Upper lobe of left lung (tissue), 6 donors: ENCODE measurements around the gene GABBR2. TPM values are rescaled to one million over a fixed set of nuclear protein-coding genes. Genes with fewer than 3 reads are reported as not detected.

Source experiments
- ATAC-seq, 2 donors: fragments of 200-7000 bp; cut with Tn5 transposase; one replicate each; pipeline ENCODE4 v1.9.1; 2022; ENCODE audit warnings: mild to moderate bottlenecking in 2 of 2, moderate library complexity in 2 of 2; ENCODE audit not compliant: low FRiP score in 2 of 2
- DNase-seq, 2 donors: peaks; one replicate each; pipeline ENCODE4 v3.0.0-alpha.2; 2019 to 2020
- H3K27ac ChIP-seq, 4 donors: fragments of 200-600 bp; sonication (generic); one replicate each; pipeline ENCODE4 v1.5.1; 2016 to 2019
- H3K27me3 ChIP-seq, 4 donors: fragments of 200-600 bp; sonication (generic); one replicate each; pipeline ENCODE4 v1.5.1; 2017 to 2019
- H3K36me3 ChIP-seq, 4 donors: fragments of 200-600 bp; sonication (generic); one replicate each; pipeline ENCODE4 v1.5.1; 2016 to 2019
- H3K4me1 ChIP-seq, 4 donors: fragments of 200-600 bp; sonication (generic); one replicate each; pipeline ENCODE4 v1.5.1; 2018 to 2019
- H3K4me3 ChIP-seq, 4 donors: fragments of 200-600 bp; sonication (generic); one replicate each; pipeline ENCODE4 v1.5.1; 2017 to 2019; ENCODE audit warnings: mild to moderate bottlenecking in 2 of 4, moderate library complexity in 1 of 4
- H3K9me3 ChIP-seq, 4 donors: fragments of 200-600 bp; sonication (generic); one replicate each; pipeline ENCODE4 v1.5.1; 2018 to 2019
- EP300 ChIP-seq, 4 donors: sonication (generic); formaldehyde crosslinking; IDR thresholded peaks; one replicate each; pipeline ENCODE4 v1.5.1; 2017; ENCODE audit warnings: antibody characterized with exemption in 4 of 4, control low read depth in 2 of 4
- POLR2A ChIP-seq, 4 donors: fragments of 450-650 bp; IDR thresholded peaks; one replicate each; pipeline ENCODE4 v1.5.1; 2016 to 2017; ENCODE audit warnings: antibody characterized with exemption in 4 of 4, mild to moderate bottlenecking in 2 of 4
- POLR2AphosphoS5 ChIP-seq, 2 donors: sonication (generic); formaldehyde crosslinking; IDR thresholded peaks; one replicate each; pipeline ENCODE4 v1.5.1; 2017; ENCODE audit warnings: antibody characterized with exemption in 2 of 2
- whole genome bisulfite sequencing, 2 donors: methylation state at CpG; one replicate each; pipeline ENCODE4 v1.1.5; 2017 to 2018; 5-methylcytosine and 5-hydroxymethylcytosine counted together
- total RNA-seq, 6 donors: library from RNA; depleted of rRNA in 4 of 6; stranded (reverse); fragments of >200 nt in 4 of 6; gene quantifications; one replicate each; pipeline versions ENCODE4 v1.1.0 to v1.2.1, GENCODE V29; 2016 to 2021
- TF ChIP-seq, protein P1 (sequence below), 6 experiments: fragments of 450-650 bp in 4 of 6; fragments of 200-600 bp in 2 of 6; sonication (generic) in 2 of 6; IDR thresholded peaks; one replicate each; pipeline ENCODE4 v1.5.1; 2016 to 2019; ENCODE audit warnings: antibody characterized with exemption in 6 of 6
- donor health status: DM: no; HTN: no; CAD: no; lungs with moderate emphysema.
- donor health status: DM: no; HTN: yes; CAD: no; lungs with severe emphysema.

The GABBR2 gene
- total RNA-seq, 6 donors from 2014 or later: 0.15 to 1.00 (median 0.81) TPM; not detected in 1

DNA sequence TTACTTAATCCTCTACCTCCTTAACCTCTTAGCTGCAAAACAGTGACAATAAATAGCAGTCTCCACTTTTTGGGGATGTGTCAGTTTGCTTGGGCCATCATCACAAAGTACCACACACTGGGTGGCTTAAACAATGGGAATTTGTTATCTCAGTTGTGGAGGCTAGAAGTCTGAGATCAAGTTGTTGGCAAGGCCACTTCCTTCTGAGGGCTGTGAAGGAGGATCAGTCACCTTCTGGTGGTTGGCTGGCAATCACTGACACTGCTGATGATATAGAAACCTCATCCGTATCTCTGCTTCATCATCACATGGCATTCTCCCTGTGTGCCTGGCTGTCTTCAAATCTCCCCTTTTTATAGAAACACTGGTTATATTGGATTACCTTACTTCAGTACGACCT, 266.2 kb downstream of the GABBR2 start:
- DNase-seq (no peak), ATAC-seq (no peak)
- Histone ChIP-seq H3K9me3 (no peaks in the 10 kb centered on the region), H3K36me3 (no peaks in the 10 kb centered on the region), H3K27ac (no peak overlapping the region), H3K27me3 (no peaks in the 10 kb centered on the region), H3K4me1 (no peaks in the 10 kb centered on the region), H3K4me3 (no peak overlapping the region)
- no peak for TF ChIP-seq POLR2A (IDR thresholded peaks at IDR 0.05)
- no peak for TF ChIP-seq EP300 (IDR thresholded peaks at IDR 0.05)
- TF ChIP-seq POLR2AphosphoS5 (IDR thresholded peaks at IDR 0.05): no peak
- TF ChIP-seq, protein P1, sequence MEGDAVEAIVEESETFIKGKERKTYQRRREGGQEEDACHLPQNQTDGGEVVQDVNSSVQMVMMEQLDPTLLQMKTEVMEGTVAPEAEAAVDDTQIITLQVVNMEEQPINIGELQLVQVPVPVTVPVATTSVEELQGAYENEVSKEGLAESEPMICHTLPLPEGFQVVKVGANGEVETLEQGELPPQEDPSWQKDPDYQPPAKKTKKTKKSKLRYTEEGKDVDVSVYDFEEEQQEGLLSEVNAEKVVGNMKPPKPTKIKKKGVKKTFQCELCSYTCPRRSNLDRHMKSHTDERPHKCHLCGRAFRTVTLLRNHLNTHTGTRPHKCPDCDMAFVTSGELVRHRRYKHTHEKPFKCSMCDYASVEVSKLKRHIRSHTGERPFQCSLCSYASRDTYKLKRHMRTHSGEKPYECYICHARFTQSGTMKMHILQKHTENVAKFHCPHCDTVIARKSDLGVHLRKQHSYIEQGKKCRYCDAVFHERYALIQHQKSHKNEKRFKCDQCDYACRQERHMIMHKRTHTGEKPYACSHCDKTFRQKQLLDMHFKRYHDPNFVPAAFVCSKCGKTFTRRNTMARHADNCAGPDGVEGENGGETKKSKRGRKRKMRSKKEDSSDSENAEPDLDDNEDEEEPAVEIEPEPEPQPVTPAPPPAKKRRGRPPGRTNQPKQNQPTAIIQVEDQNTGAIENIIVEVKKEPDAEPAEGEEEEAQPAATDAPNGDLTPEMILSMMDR (IDR thresholded peaks at IDR 0.05): no peak
- WGBS, 2 donors: 67 to 69% methylated on average over 2 of the region's 2 CpGs

DNA sequence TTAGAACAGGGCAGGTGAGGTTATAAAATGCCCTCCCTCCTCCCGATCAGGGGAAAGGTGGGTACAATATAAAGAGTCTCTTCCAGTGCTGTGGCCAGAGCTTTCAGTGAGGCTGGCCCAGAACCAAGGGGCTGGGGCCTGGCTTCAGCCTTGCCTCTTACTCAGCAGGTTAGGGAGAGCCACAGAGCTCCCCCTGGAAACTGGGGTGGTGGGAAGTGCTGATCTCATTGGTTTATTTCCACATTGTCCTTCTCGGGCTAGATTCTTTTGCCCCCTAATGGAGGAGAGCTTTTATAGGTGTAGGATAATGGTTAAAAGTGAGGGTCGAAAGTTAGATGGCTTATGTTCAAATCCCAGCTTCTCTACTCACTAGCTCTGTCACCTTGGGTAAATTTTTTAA, 266.6 kb downstream of the GABBR2 start:
- no peaks in the 10 kb centered on the region for H3K4me1 ChIP-seq
- no peak overlapping the region for H3K4me3 ChIP-seq
- TF ChIP-seq, protein P1 (IDR thresholded peaks at IDR 0.05): no peak
- TF ChIP-seq POLR2A (IDR thresholded peaks at IDR 0.05) (no peak), POLR2AphosphoS5 (IDR thresholded peaks at IDR 0.05) (no peak), EP300 (IDR thresholded peaks at IDR 0.05) (no peak)
- H3K9me3 ChIP-seq: no peaks in the 10 kb centered on the region
- no peaks in the 10 kb centered on the region for H3K27me3 ChIP-seq
- no peak overlapping the region for H3K27ac ChIP-seq
- ATAC-seq (no peak), DNase-seq (no peak)
- H3K36me3 ChIP-seq: no peaks in the 10 kb centered on the region
- 61 to 64% methylated on average over 3 of the region's 3 CpGs for WGBS, 2 donors

DNA sequence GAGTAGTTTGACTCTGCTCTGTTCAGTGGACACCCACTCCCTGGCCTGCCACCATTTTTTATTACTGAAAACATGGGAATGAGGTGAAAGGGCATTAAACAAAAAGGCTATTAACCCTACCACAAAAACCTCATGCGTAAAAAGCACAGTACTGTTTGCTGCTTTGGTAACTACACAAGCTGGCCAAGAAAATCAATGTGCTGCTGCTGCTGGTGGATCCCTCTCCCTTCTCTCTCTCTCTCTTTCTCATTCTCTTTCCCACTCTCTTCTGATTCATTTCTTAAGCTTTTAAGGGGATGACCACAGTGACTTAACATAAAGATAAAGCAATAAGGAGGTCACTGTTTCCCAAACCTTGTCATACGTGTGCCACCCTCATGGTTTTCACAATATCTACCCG, 270.1 kb downstream of the GABBR2 start:
- TF ChIP-seq POLR2AphosphoS5 (IDR thresholded peaks at IDR 0.05): no peak
- TF ChIP-seq, protein P1 (IDR thresholded peaks at IDR 0.05): no peak
- no peak for TF ChIP-seq POLR2A (IDR thresholded peaks at IDR 0.05)
- TF ChIP-seq EP300 (IDR thresholded peaks at IDR 0.05): no peak
- Histone ChIP-seq H3K4me1 (no peaks in the 10 kb centered on the region), H3K27me3 (no peaks in the 10 kb centered on the region), H3K9me3 (no peaks in the 10 kb centered on the region), H3K36me3 (no peaks in the 10 kb centered on the region), H3K4me3 (no peak overlapping the region), H3K27ac (no peak overlapping the region)
- 72 to 91% methylated on average over 3 of the region's 3 CpGs for WGBS, 2 donors
- ATAC-seq (no peak), DNase-seq (no peak)

DNA sequence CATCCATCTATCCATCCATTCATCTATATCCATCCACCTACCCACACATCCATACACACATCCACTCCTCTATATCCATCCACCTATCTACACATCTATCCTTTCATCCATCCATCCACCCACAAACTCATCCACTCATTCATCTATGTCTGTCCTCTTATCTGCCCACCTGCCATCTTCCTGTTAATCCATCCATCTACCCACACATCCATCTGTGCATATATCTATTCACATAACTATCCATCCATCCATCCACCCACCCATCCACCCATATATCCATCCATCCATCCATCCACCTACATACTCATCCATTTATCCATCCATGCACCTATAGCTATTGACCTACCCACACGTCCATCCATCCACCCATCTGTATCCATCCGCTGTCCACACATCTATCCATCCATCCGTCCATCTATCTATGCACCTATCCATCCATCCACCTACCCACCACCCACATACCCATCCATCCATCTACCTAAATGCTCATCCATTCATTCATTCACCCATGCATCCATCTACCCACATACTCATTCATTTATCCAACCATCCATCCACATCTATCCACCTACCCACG, 271.2 kb downstream of the GABBR2 start:
- Histone ChIP-seq H3K9me3 (no peaks in the 10 kb centered on the region), H3K27me3 (no peaks in the 10 kb centered on the region), H3K36me3 (no peaks in the 10 kb centered on the region), H3K27ac (no peak overlapping the region), H3K4me1 (no peaks in the 10 kb centered on the region), H3K4me3 (no peak overlapping the region)
- 86 to 93% methylated on average over 4 of the region's 4 CpGs for WGBS, 2 donors
- TF ChIP-seq POLR2A (IDR thresholded peaks at IDR 0.05) (no peak), EP300 (IDR thresholded peaks at IDR 0.05) (no peak), POLR2AphosphoS5 (IDR thresholded peaks at IDR 0.05) (no peak)
- TF ChIP-seq, protein P1 (IDR thresholded peaks at IDR 0.05): no peak
- DNase-seq (no peak), ATAC-seq (no peak)

DNA sequence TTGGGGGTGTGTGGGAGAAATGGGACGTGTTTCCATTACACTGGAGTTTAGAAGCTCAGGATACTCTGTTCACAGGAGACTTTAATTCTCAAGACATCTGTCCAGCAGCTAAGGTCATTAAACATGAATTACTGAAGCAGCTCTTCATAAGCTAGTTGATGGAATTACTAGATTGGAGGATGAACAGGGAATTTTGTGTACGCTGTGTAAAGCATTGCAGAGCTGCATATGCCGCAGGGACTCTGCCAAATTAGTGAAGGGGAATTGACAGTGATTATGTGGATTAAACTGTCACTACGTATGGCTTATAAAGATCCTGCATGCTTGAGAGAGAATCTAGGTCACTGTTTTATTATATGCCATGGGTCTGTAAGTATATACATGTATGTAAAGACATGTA, 275.8 kb downstream of the GABBR2 start:
- 92 to 97% methylated on average over 4 of the region's 4 CpGs for WGBS, 2 donors
- Histone ChIP-seq H3K4me3 (no peak overlapping the region), H3K4me1 (peaks cover 8 to 22% (median 19%) of the 10 kb centered on the region in 4 donors), H3K27ac (no peak overlapping the region), H3K36me3 (no peaks in the 10 kb centered on the region), H3K9me3 (no peaks in the 10 kb centered on the region), H3K27me3 (no peaks in the 10 kb centered on the region)
- TF ChIP-seq, protein P1 (IDR thresholded peaks at IDR 0.05): no peak
- no peak for TF ChIP-seq POLR2A (IDR thresholded peaks at IDR 0.05)
- TF ChIP-seq EP300 (IDR thresholded peaks at IDR 0.05): no peak
- no peak for TF ChIP-seq POLR2AphosphoS5 (IDR thresholded peaks at IDR 0.05)
- no peak for ATAC-seq
- no peak for DNase-seq
